OCI-LY1 (cell line): Measurements from ENCODE around the gene BTNL9.

Experiments
- EZH2 ChIP-seq: fragments of 200-600 bp; sonication (generic), shearing (Covaris generic); IDR thresholded peaks from 2 replicates; pipeline ENCODE4 v1.8.0; 2017; ENCODE audit warnings: borderline replicate concordance, mixed run types, mild to moderate bottlenecking, antibody characterized with exemption, low read length, moderate library complexity, mixed read lengths
- TF ChIP-seq, protein P1 (sequence below): fragments of 200-600 bp; sonication (generic), shearing (Covaris generic); IDR thresholded peaks from 2 replicates; pipeline ENCODE4 v1.5.1; 2017; ENCODE audit warnings: mild to moderate bottlenecking, antibody characterized with exemption, low read length, moderate library complexity, mixed read lengths

DNA sequence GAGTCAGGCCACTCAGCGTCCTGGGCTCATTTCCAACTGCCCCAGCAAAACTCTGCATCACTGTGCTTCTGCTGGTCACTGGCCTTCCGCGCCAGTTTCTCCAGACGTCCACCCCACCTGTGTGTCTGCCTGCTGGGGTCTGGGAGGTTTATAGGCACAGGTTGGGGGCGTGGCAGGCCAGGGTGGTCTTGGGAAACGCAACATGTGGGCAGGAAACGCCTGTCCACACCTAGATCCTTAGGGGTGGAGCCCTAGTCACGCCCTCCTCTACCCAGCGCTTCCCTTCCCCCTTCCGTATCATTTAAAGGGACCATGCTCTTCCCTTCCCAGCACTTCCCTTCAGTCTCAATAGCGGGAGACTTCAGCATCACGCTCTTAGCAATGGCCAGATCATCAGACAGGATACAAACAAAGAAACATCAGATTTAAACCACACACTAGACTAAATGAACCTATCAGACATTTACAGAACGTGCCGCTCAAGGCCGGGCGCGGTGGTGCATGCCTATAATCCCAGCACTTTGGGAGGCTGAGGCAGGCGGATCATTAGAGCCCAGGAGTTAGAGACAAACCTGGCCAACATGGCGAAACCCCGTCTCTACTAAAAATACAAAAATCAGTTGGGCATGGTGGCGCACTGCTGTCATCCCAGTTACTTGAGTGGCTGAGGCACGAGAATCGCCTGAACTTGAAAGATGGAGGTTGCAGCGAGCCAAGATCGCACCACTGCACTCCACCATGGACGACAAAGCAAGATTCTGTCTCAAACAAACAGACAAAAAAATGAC is 11.8 kb upstream of the BTNL9 start:
- TF ChIP-seq, protein P1, sequence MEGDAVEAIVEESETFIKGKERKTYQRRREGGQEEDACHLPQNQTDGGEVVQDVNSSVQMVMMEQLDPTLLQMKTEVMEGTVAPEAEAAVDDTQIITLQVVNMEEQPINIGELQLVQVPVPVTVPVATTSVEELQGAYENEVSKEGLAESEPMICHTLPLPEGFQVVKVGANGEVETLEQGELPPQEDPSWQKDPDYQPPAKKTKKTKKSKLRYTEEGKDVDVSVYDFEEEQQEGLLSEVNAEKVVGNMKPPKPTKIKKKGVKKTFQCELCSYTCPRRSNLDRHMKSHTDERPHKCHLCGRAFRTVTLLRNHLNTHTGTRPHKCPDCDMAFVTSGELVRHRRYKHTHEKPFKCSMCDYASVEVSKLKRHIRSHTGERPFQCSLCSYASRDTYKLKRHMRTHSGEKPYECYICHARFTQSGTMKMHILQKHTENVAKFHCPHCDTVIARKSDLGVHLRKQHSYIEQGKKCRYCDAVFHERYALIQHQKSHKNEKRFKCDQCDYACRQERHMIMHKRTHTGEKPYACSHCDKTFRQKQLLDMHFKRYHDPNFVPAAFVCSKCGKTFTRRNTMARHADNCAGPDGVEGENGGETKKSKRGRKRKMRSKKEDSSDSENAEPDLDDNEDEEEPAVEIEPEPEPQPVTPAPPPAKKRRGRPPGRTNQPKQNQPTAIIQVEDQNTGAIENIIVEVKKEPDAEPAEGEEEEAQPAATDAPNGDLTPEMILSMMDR: no peak
- TF ChIP-seq EZH2: no peak
